ENCODE data around the gene APEH. TPM values are rescaled to one million over a fixed set of nuclear protein-coding genes. Genes with fewer than 3 reads are reported as not detected.

The APEH gene
- total RNA-seq, 1 experiment from 2014 or later = 215 TPM

- Histone ChIP-seq H4K5ac (ENCODE audit: insufficient read length, low read depth, low read length) (no peak overlapping the region), H2AFZ (ENCODE audit: low read length) (no peak overlapping the region), H2BK12ac (ENCODE audit: insufficient read length, low read depth, low read length) (no peak overlapping the region), H2AK5ac (ENCODE audit: insufficient read length, low read length) (no peak overlapping the region), H4K20me1 (ENCODE audit: control insufficient read depth, insufficient read depth, insufficient read length) (no peaks in the 10 kb centered on the region), H2BK15ac (ENCODE audit: low read depth, low read length) (no peak overlapping the region), H2BK5ac (ENCODE audit: insufficient read length, low read length) (no peak overlapping the region), H2BK20ac (ENCODE audit: low read depth, low read length, poor library complexity, severe bottlenecking) (no peak overlapping the region), H3T11ph (ENCODE audit: low read length) (no peak overlapping the region), H4K8ac (replicated peaks; ENCODE audit: insufficient read length, low read depth, low read length) (no peak overlapping the region), H3K27ac (ENCODE audit: insufficient read length, low read depth, low read length) (no peak overlapping the region), H3K4me2 (ENCODE audit: insufficient read depth, insufficient read length, low read length) (no peak overlapping the region), H4K91ac (ENCODE audit: insufficient read length, low read depth, low read length) (no peak overlapping the region), H2BK120ac (ENCODE audit: low read depth, low read length, poor library complexity, severe bottlenecking) (no peak overlapping the region), H3K14ac (ENCODE audit: insufficient read depth, low read length) (no peak overlapping the region), H3K56ac (ENCODE audit: insufficient read length, low read depth, low read length) (no peak overlapping the region), H3K18ac (ENCODE audit: insufficient read length, low read depth, low read length) (no peak overlapping the region), H3K9ac (ENCODE audit: extremely low read depth, insufficient read length, low read length) (no peak overlapping the region), H3K23me2 (ENCODE audit: insufficient read length, low read depth, low read length, poor library complexity, severe bottlenecking) (no peaks in the 10 kb centered on the region), H3K9me3 (ENCODE audit: control insufficient read depth, low read depth, low read length) (no peaks in the 10 kb centered on the region), H3K23ac (ENCODE audit: insufficient read length, low read depth, low read length) (no peak overlapping the region), H3K79me1 (ENCODE audit: insufficient read depth, low read depth, low read length, poor library complexity, severe bottlenecking) (no peaks in the 10 kb centered on the region), H3K79me2 (ENCODE audit: insufficient read depth, low read length) (no peaks in the 10 kb centered on the region), H3K27me3 (ENCODE audit: insufficient read depth, low read length) (no peaks in the 10 kb centered on the region), H3K4me1 (ENCODE audit: insufficient read depth, low read length) (no peaks in the 10 kb centered on the region), H3K4ac (ENCODE audit: low read depth, low read length) (no peak overlapping the region)
- no peaks in the 10 kb centered on the region for H3K4me1 Mint-ChIP-seq
- no CpG with 5 or more reads among the region's 5 CpGs for WGBS (ENCODE audit: extremely low coverage, insufficient read length, low lambda C conversion rate)
- H3K27ac Mint-ChIP-seq = no peak overlapping the region
- no peak for DNase-seq
- no peak for TF ChIP-seq CTCF (conservative IDR thresholded peaks at IDR 0.05)
- H3K27me3 Mint-ChIP-seq (ENCODE audit: low read depth) = peaks cover 6% of the 10 kb centered on the region
- peaks cover 5 to 12% of the 10 kb centered on the region in 2 experiments; a peak in 3 of 5 replicates for H3K9me3 Mint-ChIP-seq
- peaks cover 0 to 10% (median 4%) of the 10 kb centered on the region in 3 experiments; a peak in 5 of 7 replicates for H3K36me3 Mint-ChIP-seq (ENCODE audit: insufficient read depth in 1 of 3, low read depth in 3 of 3)
- H3K4me3 Mint-ChIP-seq = no peak overlapping the region
These were observed 46.5 kb upstream of the APEH start for GRCh38 chr3:49627634-49628033.
